Fibroblast of mammary gland (primary cell): ENCODE results near the gene IGFL2.
"Not testable (repeated sequence)": the region's sequence is repeated elsewhere in the genome, so short reads cannot be mapped to it uniquely, and the experiment has no call there.

Experiments
- DNase-seq: peaks from one replicate; pipeline ENCODE4 v3.0.0-alpha.2; 2010; ENCODE audit warnings: low read depth
- H3K4me3 ChIP-seq: 2 replicates; pipeline ENCODE4 v1.5.1; 2011; ENCODE audit warnings: low read depth, mild to moderate bottlenecking, low read length, moderate library complexity; ENCODE audit not compliant: control insufficient read depth
- TF ChIP-seq, protein P1 (sequence below): conservative IDR thresholded peaks from 2 replicates; pipeline ENCODE4 v1.5.1; 2011; ENCODE audit warnings: low read depth, low read length, inconsistent platforms; ENCODE audit not compliant: control insufficient read depth, insufficient read depth

The IGFL2 gene

DNA sequence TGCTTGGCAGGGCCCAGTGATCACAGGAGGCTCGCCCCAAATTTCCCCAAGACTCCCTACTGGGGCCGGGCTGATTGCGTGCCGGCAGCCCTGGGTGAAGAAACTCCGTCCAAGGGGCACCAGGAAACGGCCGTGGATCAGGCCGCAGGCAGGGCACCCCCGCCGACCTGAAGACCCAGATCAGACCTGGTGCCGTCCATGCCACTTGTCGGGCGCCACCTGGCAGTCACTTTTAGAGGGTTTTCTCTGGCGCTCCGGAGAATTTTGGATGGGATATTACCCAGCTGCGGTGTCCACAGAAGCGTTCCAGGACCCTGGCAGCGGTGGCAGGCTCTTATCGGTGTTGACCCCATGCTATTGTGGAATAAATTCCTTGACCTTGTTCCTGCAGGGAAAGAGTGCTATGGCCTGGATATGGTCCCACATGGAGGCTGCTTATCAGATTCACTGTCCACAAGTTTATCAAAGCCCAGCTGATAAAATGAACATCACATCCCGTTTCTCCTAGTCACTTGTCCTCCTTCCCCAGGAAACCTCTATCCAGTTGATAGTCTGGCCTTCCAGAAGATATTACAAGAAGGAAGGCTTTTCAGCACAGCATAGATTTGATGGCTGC lies 38.2 kb downstream of the IGFL2 start:
- no peak overlapping the region for H3K4me3 ChIP-seq
- no peak for DNase-seq
- TF ChIP-seq, protein P1, sequence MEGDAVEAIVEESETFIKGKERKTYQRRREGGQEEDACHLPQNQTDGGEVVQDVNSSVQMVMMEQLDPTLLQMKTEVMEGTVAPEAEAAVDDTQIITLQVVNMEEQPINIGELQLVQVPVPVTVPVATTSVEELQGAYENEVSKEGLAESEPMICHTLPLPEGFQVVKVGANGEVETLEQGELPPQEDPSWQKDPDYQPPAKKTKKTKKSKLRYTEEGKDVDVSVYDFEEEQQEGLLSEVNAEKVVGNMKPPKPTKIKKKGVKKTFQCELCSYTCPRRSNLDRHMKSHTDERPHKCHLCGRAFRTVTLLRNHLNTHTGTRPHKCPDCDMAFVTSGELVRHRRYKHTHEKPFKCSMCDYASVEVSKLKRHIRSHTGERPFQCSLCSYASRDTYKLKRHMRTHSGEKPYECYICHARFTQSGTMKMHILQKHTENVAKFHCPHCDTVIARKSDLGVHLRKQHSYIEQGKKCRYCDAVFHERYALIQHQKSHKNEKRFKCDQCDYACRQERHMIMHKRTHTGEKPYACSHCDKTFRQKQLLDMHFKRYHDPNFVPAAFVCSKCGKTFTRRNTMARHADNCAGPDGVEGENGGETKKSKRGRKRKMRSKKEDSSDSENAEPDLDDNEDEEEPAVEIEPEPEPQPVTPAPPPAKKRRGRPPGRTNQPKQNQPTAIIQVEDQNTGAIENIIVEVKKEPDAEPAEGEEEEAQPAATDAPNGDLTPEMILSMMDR: no peak

DNA sequence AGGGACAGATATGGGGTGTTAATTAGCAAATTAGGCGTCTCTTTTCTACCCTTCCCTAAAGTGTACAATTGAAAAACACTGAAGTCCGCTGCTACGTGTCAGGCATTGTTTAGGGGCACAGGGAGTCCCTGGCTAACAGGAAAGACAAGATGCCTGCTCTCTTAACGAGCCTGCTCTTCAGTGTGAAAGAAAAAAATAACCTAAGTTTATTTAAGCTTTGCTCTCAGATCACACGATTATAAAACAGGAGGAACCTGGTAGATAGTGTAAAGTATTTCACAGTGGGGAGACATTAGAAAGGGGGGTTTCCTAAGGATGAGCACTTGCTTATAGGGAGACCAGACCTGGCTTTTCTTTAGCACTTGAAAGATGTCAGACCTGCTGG lies 38.7 kb downstream of the IGFL2 start:
- H3K4me3 ChIP-seq: no peak overlapping the region
- TF ChIP-seq, protein P1: no peak
- no peak for DNase-seq

DNA sequence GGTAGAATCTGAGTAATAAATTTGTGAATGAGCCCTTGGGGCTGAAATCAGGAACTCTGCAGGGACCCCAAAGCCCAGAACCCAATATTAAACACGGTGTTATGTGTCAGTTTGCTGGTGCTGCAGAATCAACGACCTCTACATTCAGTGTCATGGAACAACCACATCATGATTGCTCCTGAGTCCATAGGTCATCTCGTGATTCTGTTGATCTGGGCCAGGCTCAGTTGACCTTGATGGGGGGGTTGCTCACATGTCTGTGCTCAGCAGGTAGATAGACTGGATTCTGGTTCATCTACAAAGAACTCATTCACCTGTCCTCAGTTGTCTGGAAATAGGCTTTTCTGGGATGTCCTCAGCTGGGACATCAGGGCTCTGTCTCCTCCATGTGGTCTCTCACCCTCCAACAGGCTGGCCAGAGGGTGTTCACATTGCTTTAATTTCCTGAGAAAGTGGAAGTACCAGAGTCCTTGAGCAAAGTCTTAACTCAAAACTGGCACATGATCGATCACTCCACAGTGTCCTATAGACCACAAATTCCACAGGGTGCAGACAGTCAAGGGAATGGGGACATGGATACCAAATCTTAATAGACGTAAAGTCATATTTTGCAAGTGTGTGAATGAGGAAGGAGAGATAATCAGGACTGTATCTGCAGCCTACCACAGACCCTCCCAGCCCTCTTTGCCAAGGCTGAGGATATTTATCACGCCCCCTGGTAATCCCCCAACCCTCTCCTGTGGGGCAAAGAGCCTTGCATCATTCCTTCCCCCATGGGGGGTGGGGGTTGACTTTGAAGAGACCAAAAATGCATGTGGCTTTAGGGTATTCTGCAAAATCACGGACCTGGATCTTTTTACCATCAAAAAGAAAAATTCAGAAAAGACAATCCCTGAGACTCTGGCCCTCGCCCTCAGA lies 42.2 kb downstream of the IGFL2 start:
- no peak for DNase-seq
- TF ChIP-seq, protein P1: no peak
- H3K4me3 ChIP-seq: no peak overlapping the region

GRCh38 chr19:46191356-46191755 lies 43.3 kb downstream of the IGFL2 start:
- TF ChIP-seq, protein P1: no peak
- no peak for DNase-seq
- no peak overlapping the region for H3K4me3 ChIP-seq

DNA sequence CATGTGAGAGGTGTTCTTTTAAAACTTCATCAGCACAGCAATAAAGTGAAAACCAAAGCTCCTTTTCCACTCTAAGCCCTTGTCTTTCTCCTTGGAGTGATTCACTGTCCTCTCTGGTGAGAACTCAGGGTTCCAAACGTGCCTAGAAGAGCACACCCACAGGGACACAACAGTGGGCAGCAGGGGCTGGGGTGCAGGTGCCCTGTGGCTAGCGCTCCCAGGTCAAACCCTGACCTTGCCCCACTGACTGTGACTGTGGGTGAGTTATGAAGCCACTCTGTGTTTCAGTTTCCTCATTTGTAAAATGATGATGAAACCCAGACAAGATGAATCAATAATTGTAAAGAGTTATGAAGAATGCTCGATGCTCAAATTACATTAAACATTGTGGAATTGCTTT lies 43.9 kb downstream of the IGFL2 start:
- TF ChIP-seq, protein P1: no peak
- H3K4me3 ChIP-seq: no peak overlapping the region
- no peak for DNase-seq

DNA sequence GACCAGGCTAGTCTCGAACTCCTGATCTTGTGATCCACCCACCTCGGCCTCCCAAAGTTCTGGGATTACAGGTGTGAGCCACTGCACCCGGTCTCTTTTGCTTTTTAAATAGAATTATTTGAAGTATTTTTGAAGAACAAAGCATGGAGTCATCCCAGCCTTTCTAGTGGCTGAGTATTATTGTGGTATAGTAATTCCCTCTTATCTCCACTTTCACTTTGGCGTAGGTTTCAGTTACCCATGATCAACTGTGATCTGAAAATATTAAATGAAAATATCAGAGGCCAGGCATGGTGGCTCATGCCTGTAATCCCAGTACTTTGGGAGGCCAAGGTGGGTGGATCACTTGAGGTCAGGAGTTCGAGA lies 44.6 kb downstream of the IGFL2 start:
- DNase-seq, H3K4me3 ChIP-seq: not testable (repeated sequence)

GRCh38 chr19:46192992-46193650 lies 45.1 kb downstream of the IGFL2 start:
- peak; percentile 56 for DNase-seq
- TF ChIP-seq, protein P1: no peak
- no peak overlapping the region for H3K4me3 ChIP-seq
